GM12801 (cell line): ENCODE data around the gene CHCHD6.

Experiments
- TF ChIP-seq, protein P1 (sequence below): IDR thresholded peaks from one replicate; pipeline ENCODE4 v1.5.1; 2011; ENCODE audit warnings: control low read depth; ENCODE audit not compliant: insufficient read length; ENCODE audit errors: extremely low read depth

Gene CHCHD6

GRCh38 chr3:126970101-126970500 lies 266.1 kb downstream of the CHCHD6 start:
- TF ChIP-seq, protein P1, sequence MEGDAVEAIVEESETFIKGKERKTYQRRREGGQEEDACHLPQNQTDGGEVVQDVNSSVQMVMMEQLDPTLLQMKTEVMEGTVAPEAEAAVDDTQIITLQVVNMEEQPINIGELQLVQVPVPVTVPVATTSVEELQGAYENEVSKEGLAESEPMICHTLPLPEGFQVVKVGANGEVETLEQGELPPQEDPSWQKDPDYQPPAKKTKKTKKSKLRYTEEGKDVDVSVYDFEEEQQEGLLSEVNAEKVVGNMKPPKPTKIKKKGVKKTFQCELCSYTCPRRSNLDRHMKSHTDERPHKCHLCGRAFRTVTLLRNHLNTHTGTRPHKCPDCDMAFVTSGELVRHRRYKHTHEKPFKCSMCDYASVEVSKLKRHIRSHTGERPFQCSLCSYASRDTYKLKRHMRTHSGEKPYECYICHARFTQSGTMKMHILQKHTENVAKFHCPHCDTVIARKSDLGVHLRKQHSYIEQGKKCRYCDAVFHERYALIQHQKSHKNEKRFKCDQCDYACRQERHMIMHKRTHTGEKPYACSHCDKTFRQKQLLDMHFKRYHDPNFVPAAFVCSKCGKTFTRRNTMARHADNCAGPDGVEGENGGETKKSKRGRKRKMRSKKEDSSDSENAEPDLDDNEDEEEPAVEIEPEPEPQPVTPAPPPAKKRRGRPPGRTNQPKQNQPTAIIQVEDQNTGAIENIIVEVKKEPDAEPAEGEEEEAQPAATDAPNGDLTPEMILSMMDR = no peak

- TF ChIP-seq, protein P1 = no peak
Measured at GRCh38 chr3:126970921-126971320, 266.9 kb downstream of the CHCHD6 start.

DNA sequence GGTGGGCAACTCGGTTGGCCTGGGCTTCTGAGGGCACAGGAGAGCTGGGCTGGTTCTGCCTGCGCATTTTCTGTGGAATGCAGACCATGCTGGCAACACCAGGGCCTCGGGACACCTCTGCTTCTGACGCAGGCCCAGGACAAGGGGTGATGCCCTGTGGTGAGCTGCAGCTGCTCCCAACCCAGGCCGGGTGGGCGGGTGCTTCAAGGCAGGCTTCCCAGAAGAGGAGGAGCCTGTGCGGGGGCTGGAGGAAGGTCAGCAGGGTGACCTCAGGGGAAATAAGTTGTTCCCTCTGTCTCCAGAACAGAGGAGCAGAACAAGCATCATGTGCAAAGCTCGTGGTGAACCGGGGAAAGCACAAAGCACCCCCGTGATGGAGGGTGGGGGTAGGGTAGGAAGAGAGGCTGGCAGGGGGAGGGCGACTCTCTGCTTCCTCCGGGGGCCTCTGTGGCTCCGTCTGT lies 267.9 kb downstream of the CHCHD6 start:
- TF ChIP-seq, protein P1 = no peak

DNA sequence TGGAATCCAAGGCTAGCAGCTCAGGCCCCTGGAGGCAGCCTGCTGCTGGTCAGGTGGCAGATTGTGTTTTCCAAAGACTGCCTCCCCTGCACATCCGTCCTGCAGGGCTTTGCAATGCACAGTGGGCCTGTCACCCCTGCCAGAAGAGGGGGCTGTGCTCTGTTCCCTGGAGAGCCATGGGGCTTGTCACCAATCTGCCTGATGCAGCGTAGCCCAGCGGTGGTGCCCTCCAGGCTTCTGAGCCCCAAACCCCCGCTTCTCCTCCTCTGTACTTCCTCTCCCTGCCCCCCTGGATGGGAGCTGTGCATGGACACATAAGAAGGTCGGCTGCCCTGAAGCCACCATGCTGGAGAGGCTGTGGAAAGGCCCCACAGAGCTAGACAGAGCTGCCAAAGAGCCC lies 268.8 kb downstream of the CHCHD6 start:
- TF ChIP-seq, protein P1 = no peak

GRCh38 chr3:126973814-126974213 lies 269.8 kb downstream of the CHCHD6 start:
- TF ChIP-seq, protein P1 = no peak

DNA sequence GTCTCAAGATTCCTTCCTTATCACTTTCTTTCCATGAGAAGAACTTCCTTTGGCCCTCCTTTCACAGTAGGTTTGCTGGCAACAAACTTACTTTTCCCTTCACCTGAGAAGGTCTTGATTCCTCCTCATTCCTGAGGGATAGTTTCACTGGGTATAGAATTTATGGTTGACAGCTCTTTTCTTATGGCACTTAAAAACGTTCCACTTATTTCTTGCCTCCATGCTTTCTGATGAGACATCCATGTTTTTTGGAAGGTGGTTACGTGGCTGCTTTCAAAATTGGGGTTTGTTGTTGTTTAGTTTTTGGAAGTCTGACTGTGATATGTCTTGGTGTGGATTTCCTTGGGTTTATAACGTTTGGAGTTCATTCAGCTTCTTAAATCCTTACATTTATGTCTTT lies 270.7 kb downstream of the CHCHD6 start:
- TF ChIP-seq, protein P1 = no peak

- TF ChIP-seq, protein P1 = no peak
Measured at GRCh38 chr3:126976906-126977305, 272.9 kb downstream of the CHCHD6 start.

GRCh38 chr3:126977821-126978220 lies 273.8 kb downstream of the CHCHD6 start:
- TF ChIP-seq, protein P1 = no peak
